ENCODE data around the gene MRPS25.

The MRPS25 gene

GRCh38 chr3:15064835-15065549 lies at the start of gene MRPS25:
MRPS25 (minus strand) TSS chr3:15065315; CDS start chr3:15065194, 121 bp downstream.
- no peak for FAIRE-seq

GRCh38 chr3:15113884-15114283 lies 48.8 kb upstream of the MRPS25 start:
- no peak for FAIRE-seq

- FAIRE-seq = no peak
These were observed 48.4 kb upstream of the MRPS25 start for GRCh38 chr3:15113471-15113870.

DNA sequence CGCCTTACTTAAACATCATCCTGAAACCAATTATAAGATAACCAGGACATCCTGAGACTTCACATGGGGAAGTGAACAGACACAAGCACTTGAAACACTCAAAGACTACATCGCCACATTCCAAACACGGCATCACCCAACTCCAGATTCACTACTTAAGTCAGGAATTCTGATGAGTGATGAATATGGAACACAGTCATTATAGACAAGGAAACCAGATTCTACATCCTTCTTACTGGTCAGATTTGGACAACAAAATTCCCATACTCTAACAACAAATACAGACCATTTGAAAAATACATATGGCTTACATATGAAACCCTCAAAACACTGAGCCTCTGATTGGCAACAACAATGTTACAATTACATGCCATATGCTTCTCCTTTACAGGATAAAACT lies 46.9 kb upstream of the MRPS25 start:
- no peak for FAIRE-seq

DNA sequence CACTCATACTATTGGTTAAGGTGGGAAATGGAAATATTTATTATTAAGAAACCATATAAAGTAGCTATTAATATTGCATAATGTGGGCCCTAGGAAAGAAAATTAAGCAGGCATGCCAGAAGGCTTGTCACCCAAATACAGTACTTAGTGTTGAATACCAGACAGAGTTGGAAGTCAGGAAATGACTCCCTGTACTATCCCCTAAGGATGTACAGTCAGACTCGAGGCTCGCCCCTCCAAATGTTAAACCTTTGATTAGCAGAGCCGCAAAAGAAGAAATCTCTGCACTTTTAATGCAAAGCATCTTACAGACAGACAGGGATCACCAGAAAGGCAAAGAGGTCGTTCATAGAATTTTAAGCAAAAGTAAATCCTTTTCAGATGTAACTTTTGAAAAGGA lies 45.1 kb upstream of the MRPS25 start:
- FAIRE-seq = no peak

DNA sequence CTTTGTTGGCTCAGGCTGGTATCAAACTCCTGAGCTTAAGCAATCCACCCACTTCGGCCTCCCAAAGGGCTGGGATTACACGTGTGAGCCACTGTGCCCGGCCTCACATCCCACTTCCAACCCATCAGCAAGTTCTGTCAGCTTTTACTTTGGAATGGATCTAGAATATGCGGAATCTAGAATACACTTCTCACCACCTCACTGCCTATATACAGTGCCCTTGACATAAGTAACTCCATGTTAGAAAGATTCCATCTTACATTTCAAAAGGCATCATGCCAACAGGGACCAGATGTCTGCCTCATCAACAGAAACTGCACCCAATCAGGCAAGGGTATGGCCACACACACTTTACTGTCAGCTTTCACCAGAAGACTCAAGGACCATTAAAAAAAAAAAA lies 43.8 kb upstream of the MRPS25 start:
- FAIRE-seq = no peak

- no peak for FAIRE-seq
These were observed 43.0 kb upstream of the MRPS25 start for GRCh38 chr3:15108082-15108545.

DNA sequence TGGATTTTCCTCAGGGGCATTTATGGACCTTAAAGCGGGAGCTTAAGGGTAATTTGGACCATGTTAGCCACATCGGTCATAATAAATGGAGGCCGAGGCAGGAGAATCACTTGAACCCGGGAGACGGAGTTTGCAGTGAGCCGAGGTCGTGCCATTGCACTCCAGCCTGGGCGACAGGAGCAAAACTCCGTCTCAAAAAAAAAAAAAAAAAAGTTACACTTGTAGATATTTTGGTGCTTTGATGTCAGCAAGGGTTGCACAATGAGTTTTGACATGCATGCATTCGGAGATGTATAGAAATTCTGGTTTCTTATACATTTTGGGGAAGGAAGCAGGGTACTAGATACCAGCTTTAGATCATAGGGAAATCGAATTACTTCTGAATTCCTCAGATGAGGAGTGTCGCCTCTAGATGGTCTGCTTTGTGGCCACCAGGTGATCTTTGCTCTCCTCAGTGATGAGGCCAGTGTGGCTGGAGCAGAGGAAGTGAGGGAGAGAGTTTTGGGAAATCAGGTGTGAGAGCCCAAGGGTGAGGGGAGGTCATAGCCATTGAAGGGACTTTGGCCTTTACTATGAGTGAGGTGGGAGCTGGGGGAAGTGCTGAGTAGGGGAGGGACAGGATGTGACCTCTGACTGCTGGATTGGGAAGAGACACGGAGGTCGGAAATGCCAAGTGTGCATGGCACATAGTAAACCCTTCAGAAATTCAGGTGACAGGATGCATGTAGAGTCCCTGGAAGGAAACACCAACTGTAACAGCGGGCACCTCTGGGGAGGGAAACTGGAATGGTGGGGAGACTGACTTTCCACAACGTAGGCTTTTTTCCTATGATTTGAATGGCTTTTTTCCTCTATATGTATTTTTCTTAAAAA lies 42.2 kb upstream of the MRPS25 start:
- FAIRE-seq = no peak

DNA sequence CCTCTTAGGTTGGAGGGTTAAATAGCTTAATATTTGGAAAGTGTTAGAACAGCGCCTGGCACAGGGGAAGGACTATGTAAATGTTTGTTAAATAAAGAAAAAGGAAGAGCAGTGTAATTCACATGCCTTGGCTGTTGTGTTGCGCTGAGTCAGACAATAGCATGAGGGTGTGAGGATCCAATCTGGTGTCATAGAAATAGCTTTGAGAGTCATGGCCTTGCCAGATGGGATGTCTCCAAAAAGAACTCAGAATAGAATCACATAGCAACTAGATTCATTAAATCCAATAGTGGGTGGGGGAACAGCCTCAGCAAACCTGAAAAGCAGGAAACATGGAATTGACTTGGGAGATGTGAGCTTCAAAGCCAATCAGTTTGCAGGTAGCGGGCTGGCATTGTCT lies 37.7 kb upstream of the MRPS25 start:
- FAIRE-seq = no peak

DNA sequence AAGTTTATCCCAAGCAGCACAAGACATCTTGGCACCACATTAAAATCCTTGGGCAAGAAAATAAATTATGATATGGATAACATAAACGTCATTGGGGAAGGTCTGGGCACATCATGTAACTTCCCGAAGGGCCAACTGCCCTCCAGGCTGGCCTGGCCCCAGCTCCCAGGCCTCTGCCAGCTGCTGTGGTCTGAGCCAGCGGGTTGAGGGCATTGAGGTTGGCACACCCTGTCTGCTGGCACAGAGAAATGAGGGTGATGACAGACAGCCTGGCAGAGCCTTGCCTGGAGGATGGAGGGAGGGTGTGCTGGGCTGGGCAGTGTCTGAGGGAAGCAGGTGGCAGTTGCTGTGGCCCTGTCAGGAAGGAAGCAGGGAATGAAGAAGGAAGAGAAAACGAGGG lies 37.1 kb upstream of the MRPS25 start:
- no peak for FAIRE-seq

DNA sequence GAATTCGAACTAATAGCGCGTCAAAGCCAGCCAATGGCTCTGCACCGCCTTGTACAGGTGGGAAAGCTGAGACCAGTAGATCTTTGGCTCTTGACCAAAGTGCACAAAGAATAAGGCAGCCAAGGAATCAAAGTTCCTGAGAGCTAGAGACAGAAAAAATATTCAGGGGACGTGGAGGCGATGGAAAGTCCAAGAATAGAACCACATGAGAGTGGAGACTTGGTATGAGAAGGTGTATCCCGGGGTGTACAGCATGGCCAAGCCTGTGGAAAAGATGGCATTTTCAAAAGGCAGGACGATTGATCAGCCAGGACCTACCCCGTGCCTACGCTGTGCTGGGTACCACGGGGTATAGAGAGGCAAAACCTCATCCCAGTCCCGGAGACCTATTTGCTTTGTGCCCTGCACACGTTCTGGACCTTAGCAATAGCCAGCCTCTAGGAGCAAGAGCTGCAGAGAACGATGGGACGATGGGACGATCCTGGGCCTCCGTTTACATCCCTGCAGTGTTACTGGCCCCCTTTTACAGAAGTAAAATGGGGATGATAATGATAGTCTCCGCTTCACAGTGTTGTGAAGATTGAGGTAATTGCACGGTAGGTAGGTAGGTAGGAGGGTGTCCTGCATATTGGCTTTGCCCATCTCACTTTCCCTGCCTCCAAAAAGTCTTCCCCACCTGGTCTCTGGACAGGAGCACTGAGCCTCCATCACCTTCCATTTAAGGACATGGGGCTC lies 34.4 kb upstream of the MRPS25 start:
- FAIRE-seq = no peak

DNA sequence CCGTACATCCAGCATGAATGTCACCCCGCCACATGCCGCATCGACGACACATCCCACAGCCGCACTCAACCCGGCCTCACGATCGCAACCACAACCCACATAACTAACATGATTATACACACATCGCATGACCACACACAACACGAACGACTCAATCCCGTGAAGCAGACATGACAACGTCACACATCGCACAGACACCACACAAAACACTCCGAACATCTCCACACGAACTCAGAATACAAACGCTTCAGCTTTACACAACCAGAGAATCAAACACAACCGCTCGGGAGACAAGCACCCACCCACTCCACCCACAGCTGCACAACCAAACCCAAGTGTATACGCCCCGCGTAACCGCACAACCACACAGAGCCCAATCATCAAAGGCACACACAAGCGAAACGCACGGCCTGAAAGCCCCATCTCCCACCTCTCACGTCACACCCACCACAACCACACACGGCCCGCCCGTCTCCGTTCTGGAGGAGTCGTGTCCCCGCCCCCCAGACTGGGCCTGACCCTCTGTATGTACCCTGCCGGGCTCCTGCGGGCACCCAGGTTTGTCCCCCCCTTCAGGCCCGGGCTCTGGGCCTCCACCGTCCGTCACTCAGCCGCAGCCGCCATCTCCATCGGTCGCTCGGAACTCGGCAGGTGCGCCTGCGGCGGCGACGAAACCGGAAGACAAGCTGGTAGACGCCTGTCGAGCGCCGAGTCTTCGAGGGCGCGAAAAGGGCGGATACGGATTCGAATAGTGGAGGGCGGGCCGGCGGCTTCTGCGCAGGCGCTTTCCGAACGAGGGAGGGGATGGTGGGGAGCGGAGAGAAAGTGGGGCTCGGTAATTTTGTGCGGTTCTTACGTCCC lies 33.6 kb upstream of the MRPS25 start, which contains the start of gene RBSN:
TSS of gene RBSN (minus strand) at position 646 of the 861 bp plus-strand sequence. CDS start 3,028 bp downstream, outside the sequence.
- FAIRE-seq = peak; percentile 75

GRCh38 chr3:15097891-15098290 lies 32.8 kb upstream of the MRPS25 start:
- no peak for FAIRE-seq

DNA sequence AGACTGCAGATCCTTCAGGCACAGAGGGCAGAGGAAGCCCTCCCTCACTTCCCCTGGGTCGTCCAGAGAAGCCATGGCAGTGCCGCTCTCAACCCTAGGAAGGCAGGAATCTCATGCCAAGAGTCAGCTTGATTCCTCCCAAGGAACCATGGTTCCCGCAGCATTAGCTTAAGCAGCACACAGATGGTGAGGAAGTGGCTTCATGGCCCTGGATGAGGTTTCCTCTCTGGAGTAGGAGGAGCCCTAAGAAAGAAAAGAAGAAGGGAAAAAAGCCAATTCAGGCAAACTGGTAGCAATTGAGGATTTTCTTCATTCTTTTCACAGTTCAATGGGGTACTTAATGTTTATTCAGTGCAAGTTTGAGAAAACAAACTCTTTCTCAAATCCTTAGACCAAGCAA lies 30.9 kb upstream of the MRPS25 start:
- no peak for FAIRE-seq

DNA sequence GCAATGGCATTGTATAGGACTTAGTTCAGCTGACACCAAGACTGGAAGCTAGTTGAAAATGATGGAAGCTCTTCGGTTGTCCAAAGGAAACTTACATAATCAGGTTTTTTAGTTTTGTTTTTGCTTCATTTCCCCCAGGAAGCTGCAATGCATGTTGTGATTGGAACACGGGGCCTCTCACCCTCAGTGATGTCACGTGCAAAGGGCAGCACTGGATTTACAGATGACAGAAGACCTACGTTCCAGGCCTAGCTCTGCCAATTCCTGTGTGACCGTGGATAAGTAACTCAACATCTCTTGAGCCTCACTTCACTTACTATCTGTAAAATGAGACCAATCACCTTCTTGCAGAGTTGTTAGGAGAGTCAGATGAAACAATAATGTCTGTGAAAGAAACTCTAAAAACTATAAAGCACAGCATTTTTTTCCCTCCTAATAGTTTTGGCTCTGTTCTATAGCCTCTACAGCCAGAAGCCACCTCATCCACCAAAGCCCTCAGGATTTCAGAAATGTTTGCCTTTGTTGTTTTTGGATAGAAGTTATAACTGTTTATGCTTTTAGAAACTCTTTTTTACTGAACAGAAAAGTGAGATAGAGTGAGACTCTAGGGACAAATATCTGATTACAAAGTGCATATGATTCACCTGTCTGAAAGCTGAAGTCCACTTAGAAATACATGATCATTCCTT lies 29.2 kb upstream of the MRPS25 start:
- FAIRE-seq = no peak

GRCh38 chr3:15092686-15093085 lies 27.6 kb upstream of the MRPS25 start:
- no peak for FAIRE-seq

DNA sequence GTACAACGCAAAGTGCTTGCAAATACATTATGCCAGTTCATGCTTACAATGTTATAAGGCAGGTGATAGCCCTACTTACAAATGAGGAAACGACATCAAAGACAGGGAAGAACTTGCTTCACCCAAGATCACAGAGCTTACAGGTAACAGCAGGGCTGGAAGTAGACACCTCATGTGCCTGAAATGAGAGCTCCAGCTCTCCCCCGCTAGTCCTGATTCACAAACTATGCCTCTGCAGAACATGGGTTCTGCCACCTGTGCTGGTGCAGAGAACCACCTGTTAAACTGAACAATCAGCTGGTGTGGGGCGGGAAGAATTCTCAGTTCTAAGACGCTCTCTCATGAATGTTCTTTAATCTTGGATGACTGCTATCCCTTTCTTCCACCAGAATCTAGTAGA lies 26.5 kb upstream of the MRPS25 start:
- FAIRE-seq = no peak

DNA sequence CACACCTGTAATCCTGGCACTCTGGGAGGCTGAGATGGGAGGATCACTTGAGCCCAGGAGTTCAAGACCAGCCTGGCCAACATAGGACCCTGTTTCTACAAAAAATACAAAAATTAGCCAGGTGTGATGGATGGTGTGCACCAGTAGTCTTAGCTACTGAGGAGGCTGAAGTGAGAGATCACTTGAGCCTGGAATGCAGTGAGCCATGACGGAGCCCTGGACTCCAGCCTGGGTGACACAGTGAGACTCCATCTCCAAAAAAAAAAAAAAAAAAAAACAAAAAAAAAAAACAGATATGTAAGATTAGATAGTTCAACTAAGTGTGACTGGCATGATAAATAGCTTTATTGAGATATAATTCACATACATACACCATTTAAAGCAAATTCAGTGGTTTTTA lies 24.1 kb upstream of the MRPS25 start:
- FAIRE-seq = no peak

DNA sequence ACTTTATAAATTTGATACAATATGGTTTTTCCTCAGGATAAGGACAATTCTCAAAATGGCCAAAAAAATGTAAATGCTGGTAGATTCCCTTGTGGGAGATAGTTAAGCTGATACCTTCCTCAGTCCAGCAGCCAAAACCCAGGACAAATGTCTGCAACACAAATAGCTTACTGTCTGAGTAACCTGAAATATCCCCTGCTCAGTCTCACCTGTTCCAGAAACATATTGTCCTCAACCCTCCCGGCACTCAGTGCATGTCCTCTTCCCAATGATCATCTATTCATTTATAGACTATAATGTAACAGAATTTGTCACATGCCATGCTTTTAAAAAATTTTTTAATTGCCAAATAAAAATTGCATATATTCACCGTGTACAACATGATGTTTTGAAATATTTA lies 21.6 kb upstream of the MRPS25 start:
- FAIRE-seq = no peak

GRCh38 chr3:15086263-15086662 lies 21.1 kb upstream of the MRPS25 start:
- FAIRE-seq = no peak

DNA sequence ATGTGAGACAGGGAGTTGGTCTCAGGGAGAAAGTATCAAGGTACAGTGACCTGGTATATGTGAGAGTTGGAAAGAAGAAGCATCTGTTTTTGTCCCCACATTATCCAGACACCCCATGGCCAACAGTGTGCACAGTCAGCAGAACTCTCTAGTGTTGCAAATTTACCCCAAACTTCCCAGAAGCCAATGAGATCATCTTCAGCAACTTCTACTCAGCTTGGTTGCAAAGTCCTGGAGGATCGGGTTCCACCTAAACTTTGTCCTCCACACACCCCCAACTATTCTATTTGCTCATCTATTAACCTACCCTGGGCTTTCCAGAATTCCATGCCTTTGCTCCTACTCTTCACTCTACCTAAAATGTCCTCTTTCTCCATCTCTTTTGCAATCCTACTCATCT lies 18.1 kb upstream of the MRPS25 start:
- no peak for FAIRE-seq
